Adipocyte (in vitro differentiated cells): ENCODE results near the gene PLCZ1.
"Not testable (repeated sequence)": the region's sequence is repeated elsewhere in the genome, so short reads cannot be mapped to it uniquely, and the experiment has no call there.

Experiments used
- DNase-seq: peaks from one replicate; pipeline ENCODE4 v3.0.0-alpha.2; 2015; ENCODE audit warnings: low read depth
- H3K27me3 ChIP-seq: replicated peaks from 2 replicates; pipeline ENCODE4 v1.7.0; 2013; ENCODE audit warnings: mild to moderate bottlenecking, low read length, moderate library complexity; ENCODE audit not compliant: control insufficient read depth, insufficient read depth
- H3K36me3 ChIP-seq: 2 replicates; pipeline ENCODE4 v1.7.0; 2013; ENCODE audit warnings: low read length, mild to moderate bottlenecking, moderate library complexity; ENCODE audit not compliant: control insufficient read depth, insufficient read depth, severe bottlenecking
- H3K4me1 ChIP-seq: 2 replicates; pipeline ENCODE4 v1.7.0; 2013; ENCODE audit warnings: mild to moderate bottlenecking, low read length, moderate library complexity; ENCODE audit not compliant: control insufficient read depth, insufficient read depth
- H3K4me3 ChIP-seq: 2 replicates; pipeline ENCODE4 v1.7.0; 2013; ENCODE audit warnings: mild to moderate bottlenecking, low read length, moderate library complexity
- H3K9ac ChIP-seq: 2 replicates; pipeline ENCODE4 v1.7.0; 2013; ENCODE audit warnings: mild to moderate bottlenecking, low read length, moderate library complexity
- H3K9me3 ChIP-seq: 2 replicates; pipeline ENCODE4 v1.7.0; 2013; ENCODE audit warnings: mild to moderate bottlenecking, low read length, moderate library complexity; ENCODE audit not compliant: control insufficient read depth

PLCZ1 gene

GRCh38 chr12:18700271-18700670 is 37.5 kb downstream of the PLCZ1 start:
- H3K4me3 ChIP-seq = no peak overlapping the region
- no peak overlapping the region for H3K9ac ChIP-seq
- no peaks in the 10 kb centered on the region for H3K9me3 ChIP-seq
- DNase-seq = peak; percentile 87
- H3K4me1 ChIP-seq = peaks cover 42% of the 10 kb centered on the region
- H3K36me3 ChIP-seq = no peaks in the 10 kb centered on the region
- H3K27me3 ChIP-seq = no peaks in the 10 kb centered on the region

GRCh38 chr12:18696971-18697602 is 40.7 kb downstream of the PLCZ1 start:
- Histone ChIP-seq H3K4me1 (peaks cover 26% of the 10 kb centered on the region), H3K27me3 (no peaks in the 10 kb centered on the region), H3K36me3 (no peaks in the 10 kb centered on the region), H3K9me3 (no peaks in the 10 kb centered on the region), H3K4me3 (no peak overlapping the region), H3K9ac (no peak overlapping the region)
- peak; percentile 70 for DNase-seq

- DNase-seq, H3K9me3 ChIP-seq, H3K9ac ChIP-seq, H3K36me3 ChIP-seq, H3K4me1 ChIP-seq, H3K27me3 ChIP-seq, H3K4me3 ChIP-seq: not testable (repeated sequence)
Measured at GRCh38 chr12:18693986-18694385, 43.8 kb downstream of the PLCZ1 start.

GRCh38 chr12:18690653-18691052 is 47.2 kb downstream of the PLCZ1 start:
- Histone ChIP-seq H3K27me3 (no peaks in the 10 kb centered on the region), H3K4me1 (no peaks in the 10 kb centered on the region), H3K9me3 (no peaks in the 10 kb centered on the region), H3K4me3 (no peak overlapping the region), H3K36me3 (no peaks in the 10 kb centered on the region), H3K9ac (no peak overlapping the region)
- DNase-seq = peak; percentile 11

- H3K4me1 ChIP-seq = peaks cover 1% of the 10 kb centered on the region
- H3K9ac ChIP-seq = no peak overlapping the region
- no peak for DNase-seq
- no peaks in the 10 kb centered on the region for H3K27me3 ChIP-seq
- no peaks in the 10 kb centered on the region for H3K36me3 ChIP-seq
- H3K4me3 ChIP-seq = no peak overlapping the region
- no peaks in the 10 kb centered on the region for H3K9me3 ChIP-seq
Measured at GRCh38 chr12:18689771-18690170, 48.0 kb downstream of the PLCZ1 start.

GRCh38 chr12:18684430-18684829 is 53.4 kb downstream of the PLCZ1 start:
- Histone ChIP-seq H3K27me3 (no peaks in the 10 kb centered on the region), H3K4me1 (peaks cover 9% of the 10 kb centered on the region)

GRCh38 chr12:18683327-18684013 is 54.3 kb downstream of the PLCZ1 start:
- Histone ChIP-seq H3K4me1 (peaks cover 9% of the 10 kb centered on the region), H3K36me3 (no peaks in the 10 kb centered on the region), H3K9ac (no peak overlapping the region), H3K27me3 (no peaks in the 10 kb centered on the region), H3K4me3 (no peak overlapping the region), H3K9me3 (no peaks in the 10 kb centered on the region)
- peak; percentile 14 for DNase-seq

More at GRCh38 chr12:18684430-18684829, 53.4 kb downstream of the PLCZ1 start:
- no peak overlapping the region for H3K9ac ChIP-seq
- H3K9me3 ChIP-seq = no peaks in the 10 kb centered on the region
- DNase-seq = no peak
- no peaks in the 10 kb centered on the region for H3K36me3 ChIP-seq
- no peak overlapping the region for H3K4me3 ChIP-seq

- no peak overlapping the region for H3K9ac ChIP-seq
- no peaks in the 10 kb centered on the region for H3K9me3 ChIP-seq
- no peaks in the 10 kb centered on the region for H3K36me3 ChIP-seq
- no peaks in the 10 kb centered on the region for H3K27me3 ChIP-seq
- DNase-seq = no peak
- no peak overlapping the region for H3K4me3 ChIP-seq
- H3K4me1 ChIP-seq = peaks cover 9% of the 10 kb centered on the region
Measured at GRCh38 chr12:18681818-18682217, 56.0 kb downstream of the PLCZ1 start.

- no peak for DNase-seq
- Histone ChIP-seq H3K27me3 (no peaks in the 10 kb centered on the region), H3K9ac (no peak overlapping the region)
Measured at GRCh38 chr12:18676996-18677588, 60.7 kb downstream of the PLCZ1 start.

GRCh38 chr12:18676141-18676540 is 61.7 kb downstream of the PLCZ1 start:
- Histone ChIP-seq H3K4me1 (no peaks in the 10 kb centered on the region), H3K4me3 (no peak overlapping the region)
- no peak for DNase-seq

More at GRCh38 chr12:18676996-18677588, 60.7 kb downstream of the PLCZ1 start:
- Histone ChIP-seq H3K4me1 (no peaks in the 10 kb centered on the region), H3K9me3 (no peaks in the 10 kb centered on the region), H3K4me3 (no peak overlapping the region), H3K36me3 (no peaks in the 10 kb centered on the region)

GRCh38 chr12:18658829-18659228 is 79.0 kb downstream of the PLCZ1 start:
- peaks cover 29% of the 10 kb centered on the region for H3K9me3 ChIP-seq
- no peaks in the 10 kb centered on the region for H3K36me3 ChIP-seq
- no peak overlapping the region for H3K4me3 ChIP-seq
- no peak overlapping the region for H3K9ac ChIP-seq
- H3K27me3 ChIP-seq = no peaks in the 10 kb centered on the region
- DNase-seq = no peak
- H3K4me1 ChIP-seq = no peaks in the 10 kb centered on the region

More at GRCh38 chr12:18676141-18676540, 61.7 kb downstream of the PLCZ1 start:
- no peaks in the 10 kb centered on the region for H3K36me3 ChIP-seq
- no peaks in the 10 kb centered on the region for H3K9me3 ChIP-seq
- H3K27me3 ChIP-seq = no peaks in the 10 kb centered on the region
- no peak overlapping the region for H3K9ac ChIP-seq
